Smooth muscle cell (in vitro differentiated cells): Measurements from ENCODE around the gene PKD1L1. TPM values are rescaled to one million over a fixed set of nuclear protein-coding genes. Genes with fewer than 3 reads are reported as not detected.

ENCODE experiments used
- DNase-seq: peaks from one replicate; lab custom pipeline; 2025; ENCODE audit not compliant: unreplicated experiment; lab: John Stamatoyannopoulos, UW
- H2AFZ ChIP-seq: fragments of 200-600 bp; sonication (generic); 2 replicates; pipeline ENCODE4 v1.6.0; 2016; ENCODE audit warnings: antibody characterized with exemption, low read depth, mild to moderate bottlenecking
- H3F3A ChIP-seq: fragments of 200-600 bp; sonication (generic); 2 replicates; pipeline ENCODE4 v1.6.0; 2017; ENCODE audit warnings: antibody characterized with exemption, low read depth
- H3K27ac ChIP-seq: fragments of 200-600 bp; sonication (generic); 2 replicates; pipeline ENCODE4 v1.5.1; 2016; ENCODE audit warnings: low read depth, mild to moderate bottlenecking
- H3K27me3 ChIP-seq: fragments of 200-600 bp; sonication (generic); 2 replicates; pipeline ENCODE4 v1.6.1; 2016; ENCODE audit warnings: low read depth, mild to moderate bottlenecking
- H3K36me3 ChIP-seq: fragments of 200-600 bp; sonication (generic); 2 replicates; pipeline ENCODE4 v1.5.1; 2016; ENCODE audit warnings: low read depth
- H3K4me1 ChIP-seq: fragments of 200-600 bp; sonication (generic); 2 replicates; pipeline ENCODE4 v1.5.1; 2016; ENCODE audit warnings: low read depth
- H3K4me2 ChIP-seq: fragments of 200-600 bp; sonication (generic); 2 replicates; pipeline ENCODE4 v1.6.0; 2016; ENCODE audit warnings: mild to moderate bottlenecking
- H3K4me3 ChIP-seq: fragments of 200-600 bp; sonication (generic); 2 replicates; pipeline ENCODE4 v1.5.1; 2016; ENCODE audit warnings: mild to moderate bottlenecking
- H3K79me2 ChIP-seq: fragments of 200-600 bp; sonication (generic); 2 replicates; pipeline ENCODE4 v1.6.0; 2016; ENCODE audit warnings: low read depth, mild to moderate bottlenecking
- H3K9ac ChIP-seq: fragments of 200-600 bp; sonication (generic); 2 replicates; pipeline ENCODE4 v1.6.0; 2016; ENCODE audit warnings: low read depth
- H3K9me3 ChIP-seq: fragments of 200-600 bp; sonication (generic); replicated peaks from 2 replicates; pipeline ENCODE4 v1.5.1; 2016; ENCODE audit warnings: low read depth
- H4K20me1 ChIP-seq: fragments of 200-600 bp; sonication (generic); 2 replicates; pipeline ENCODE4 v1.6.0; 2016; ENCODE audit warnings: low read depth
- WGBS: methylation state at CpG from one replicate; pipeline ENCODE4 v1.1.7; 2016; ENCODE audit warnings: low lambda C conversion rate; 5-methylcytosine and 5-hydroxymethylcytosine counted together
- polyA plus RNA-seq: library from polyadenylated mRNA; unstranded; fragments of >200 nt; fragmentation: Nextera tagmentation; extraction: Ambion mirVana; gene quantifications from 2 replicates; pipeline ENCODE4 v1.2.1, GENCODE V29; 2016
- total RNA-seq: library from RNA; depleted of rRNA; stranded (reverse); fragments of >200 nt; gene quantifications from 2 replicates; pipeline ENCODE4 v1.2.3, GENCODE V29; 2014
- TF ChIP-seq, protein P1 (sequence below): fragments of 200-600 bp; sonication (generic); IDR thresholded peaks from 2 replicates; pipeline ENCODE4 v1.5.1; 2017; ENCODE audit warnings: borderline replicate concordance, mild to moderate bottlenecking, antibody characterized with exemption; ENCODE audit not compliant: insufficient read depth, poor library complexity, severe bottlenecking

PKD1L1 gene
- total and polyA plus RNA-seq, 2 experiments from 2014 or later = 0.04 to 0.06 TPM

GRCh38 chr7:47877336-47877735 lies 70.9 kb downstream of the PKD1L1 start:
- H3K9me3 ChIP-seq = no peaks in the 10 kb centered on the region
- no peaks in the 10 kb centered on the region for H4K20me1 ChIP-seq
- H2AFZ ChIP-seq = no peak overlapping the region
- H3K9ac ChIP-seq = no peak overlapping the region
- TF ChIP-seq, protein P1, sequence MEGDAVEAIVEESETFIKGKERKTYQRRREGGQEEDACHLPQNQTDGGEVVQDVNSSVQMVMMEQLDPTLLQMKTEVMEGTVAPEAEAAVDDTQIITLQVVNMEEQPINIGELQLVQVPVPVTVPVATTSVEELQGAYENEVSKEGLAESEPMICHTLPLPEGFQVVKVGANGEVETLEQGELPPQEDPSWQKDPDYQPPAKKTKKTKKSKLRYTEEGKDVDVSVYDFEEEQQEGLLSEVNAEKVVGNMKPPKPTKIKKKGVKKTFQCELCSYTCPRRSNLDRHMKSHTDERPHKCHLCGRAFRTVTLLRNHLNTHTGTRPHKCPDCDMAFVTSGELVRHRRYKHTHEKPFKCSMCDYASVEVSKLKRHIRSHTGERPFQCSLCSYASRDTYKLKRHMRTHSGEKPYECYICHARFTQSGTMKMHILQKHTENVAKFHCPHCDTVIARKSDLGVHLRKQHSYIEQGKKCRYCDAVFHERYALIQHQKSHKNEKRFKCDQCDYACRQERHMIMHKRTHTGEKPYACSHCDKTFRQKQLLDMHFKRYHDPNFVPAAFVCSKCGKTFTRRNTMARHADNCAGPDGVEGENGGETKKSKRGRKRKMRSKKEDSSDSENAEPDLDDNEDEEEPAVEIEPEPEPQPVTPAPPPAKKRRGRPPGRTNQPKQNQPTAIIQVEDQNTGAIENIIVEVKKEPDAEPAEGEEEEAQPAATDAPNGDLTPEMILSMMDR = no peak
- H3K4me1 ChIP-seq = no peaks in the 10 kb centered on the region
- WGBS = 98% methylated on average over 10 of the region's 10 CpGs
- H3K36me3 ChIP-seq = no peaks in the 10 kb centered on the region
- H3K4me2 ChIP-seq = no peak overlapping the region
- H3K4me3 ChIP-seq = no peak overlapping the region
- peaks cover 2% of the 10 kb centered on the region for H3K27me3 ChIP-seq
- no peak overlapping the region for H3K27ac ChIP-seq
- no peaks in the 10 kb centered on the region for H3F3A ChIP-seq
- no peaks in the 10 kb centered on the region for H3K79me2 ChIP-seq
- DNase-seq = no peak

- Histone ChIP-seq H3K27me3 (peaks cover 2% of the 10 kb centered on the region), H3K36me3 (no peaks in the 10 kb centered on the region), H3K9me3 (no peaks in the 10 kb centered on the region), H3K4me1 (no peaks in the 10 kb centered on the region), H3K79me2 (no peaks in the 10 kb centered on the region), H3K9ac (no peak overlapping the region), H3F3A (no peaks in the 10 kb centered on the region), H3K27ac (no peak overlapping the region), H3K4me2 (no peak overlapping the region), H2AFZ (no peak overlapping the region), H3K4me3 (no peak overlapping the region), H4K20me1 (no peaks in the 10 kb centered on the region)
- TF ChIP-seq, protein P1 = no peak
- no peak for DNase-seq
- 100% methylated on average over 2 of the region's 2 CpGs for WGBS
Observed at GRCh38 chr7:47875998-47876744, 72.1 kb downstream of the PKD1L1 start.

DNA sequence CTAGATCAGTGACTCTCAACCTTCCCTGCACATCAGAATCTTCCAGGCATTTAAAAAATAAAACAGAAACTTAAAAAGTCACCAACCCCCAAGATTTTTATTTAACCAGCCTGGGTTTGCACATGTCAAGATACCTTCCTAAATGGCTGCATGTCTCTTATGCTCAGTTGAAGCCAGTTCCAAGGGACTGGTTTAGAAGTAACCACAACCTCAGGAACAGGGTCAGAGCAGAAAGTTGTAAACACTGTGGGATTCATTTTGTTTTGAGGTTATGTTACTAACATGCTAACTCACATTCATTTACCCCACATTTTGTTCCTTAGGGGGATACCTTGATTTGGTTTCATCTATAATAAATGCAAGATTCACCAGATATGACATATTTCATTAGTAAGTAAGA lies 72.9 kb downstream of the PKD1L1 start:
- no peak for DNase-seq
- no peaks in the 10 kb centered on the region for H3F3A ChIP-seq
- no peaks in the 10 kb centered on the region for H3K36me3 ChIP-seq
- TF ChIP-seq, protein P1 = no peak
- no peaks in the 10 kb centered on the region for H3K4me1 ChIP-seq
- H3K4me2 ChIP-seq = no peak overlapping the region
- no peaks in the 10 kb centered on the region for H4K20me1 ChIP-seq
- H3K4me3 ChIP-seq = no peak overlapping the region
- H3K9me3 ChIP-seq = no peaks in the 10 kb centered on the region
- H3K27me3 ChIP-seq = peaks cover 2% of the 10 kb centered on the region
- H3K9ac ChIP-seq = no peak overlapping the region
- no peak overlapping the region for H2AFZ ChIP-seq
- no peaks in the 10 kb centered on the region for H3K79me2 ChIP-seq
- no peak overlapping the region for H3K27ac ChIP-seq

DNA sequence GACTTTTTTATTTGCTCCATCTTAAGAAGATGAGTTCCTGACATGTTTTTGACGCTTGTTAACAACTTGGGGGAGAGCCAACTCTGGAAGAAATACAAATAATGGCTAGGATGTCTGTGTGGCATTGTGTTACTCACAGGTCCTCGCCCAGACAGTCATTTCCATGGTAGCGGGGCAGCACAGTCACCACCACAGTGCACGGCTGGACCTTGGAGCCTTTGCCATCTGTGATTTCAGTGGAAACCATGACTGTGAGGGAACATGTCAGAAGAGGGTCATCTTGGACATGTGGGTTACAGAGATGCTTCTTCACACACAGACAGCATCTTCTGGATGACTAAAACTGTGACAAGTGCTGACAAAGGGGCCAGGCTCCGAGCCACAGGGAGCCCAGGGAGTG lies 74.5 kb downstream of the PKD1L1 start:
- H3K79me2 ChIP-seq = no peaks in the 10 kb centered on the region
- H4K20me1 ChIP-seq = no peaks in the 10 kb centered on the region
- peaks cover 2% of the 10 kb centered on the region for H3K27me3 ChIP-seq
- no peak overlapping the region for H3K4me2 ChIP-seq
- no peaks in the 10 kb centered on the region for H3K4me1 ChIP-seq
- no peaks in the 10 kb centered on the region for H3K9me3 ChIP-seq
- no peak overlapping the region for H3K9ac ChIP-seq
- no peak overlapping the region for H3K4me3 ChIP-seq
- TF ChIP-seq, protein P1 = no peak
- no peak overlapping the region for H2AFZ ChIP-seq
- WGBS = 82% methylated on average over 5 of the region's 5 CpGs
- DNase-seq = no peak
- H3F3A ChIP-seq = no peaks in the 10 kb centered on the region
- no peaks in the 10 kb centered on the region for H3K36me3 ChIP-seq
- H3K27ac ChIP-seq = no peak overlapping the region
